ENCODE results near the gene PEX14. TPM values are rescaled to one million over a fixed set of nuclear protein-coding genes. Genes with fewer than 3 reads are reported as not detected.
A peak's percentile ranks its signal among the peaks of the same experiment; 100 is the strongest.

Gene PEX14
- total RNA-seq, 1 experiment from 2014 or later, result 27.3 TPM

GRCh38 chr1:10644307-10645128 lies 169.8 kb downstream of the PEX14 start:
- TF ChIP-seq ZNF138 (CRISPR knock-in tag; conservative IDR thresholded peaks at IDR 0.05), result no peak
- no peak for TF ChIP-seq CDX4 (CRISPR knock-in tag; IDR thresholded peaks at IDR 0.05; ENCODE audit: borderline replicate concordance)
- TF ChIP-seq NFYB (CRISPR knock-in tag; conservative IDR thresholded peaks at IDR 0.05; ENCODE audit: low read depth), result no peak
- no peak for TF ChIP-seq CTCF (IDR thresholded peaks at IDR 0.05)
- no peak for TF ChIP-seq NR3C1 (CRISPR knock-in tag; conservative IDR thresholded peaks at IDR 0.05; ENCODE audit: low read depth)
- TF ChIP-seq ZBTB43 (CRISPR knock-in tag; IDR thresholded peaks at IDR 0.05), result no peak
- TF ChIP-seq ZNF219 (CRISPR knock-in tag; IDR thresholded peaks at IDR 0.05; ENCODE audit: borderline replicate concordance), result no peak
- TF ChIP-seq AFF4 (CRISPR knock-in tag; IDR thresholded peaks at IDR 0.05; ENCODE audit: borderline replicate concordance), result no peak
- no peak for TF ChIP-seq FOXJ3 (CRISPR knock-in tag; IDR thresholded peaks at IDR 0.05; ENCODE audit: borderline replicate concordance)
- TF ChIP-seq GABPB1 (CRISPR knock-in tag; IDR thresholded peaks at IDR 0.05), result no peak
- Mint-ChIP-seq H3K27me3 (ENCODE audit: low read depth) (peaks cover 18% of the 10 kb centered on the region), H3K27ac (no peak overlapping the region), H3K4me3 (no peak overlapping the region), H3K9me3 (no peaks in the 10 kb centered on the region), H3K4me1 (peaks cover 4% of the 10 kb centered on the region; the same call in 1 of the 2 replicates), H3K36me3 (no peaks in the 10 kb centered on the region)
- DNase-seq (ENCODE audit: low spot score), result no peak
- ATAC-seq, result no peak
- ChIA-PET CTCF (interaction anchor here (0.6 to 1.9 kb wide), 3 partner anchors 9 to 39 kb away, joined by 3 to 5 read pairs (median 4); no protein-coding TSS in a partner anchor), POLR2A (no interaction called here)

- no peak overlapping the region for H3K4me3 Mint-ChIP-seq
- DNase-seq (ENCODE audit: low spot score), result no peak
- CTCF ChIA-PET, result interaction anchor here (0.6 to 1.9 kb wide), 2 partner anchors 11 to 45 kb away, joined by 3 to 4 read pairs; no protein-coding TSS in a partner anchor
- H3K27ac Mint-ChIP-seq, result peak overlapping the region; percentile 16; the same call in 1 of the 2 replicates
- TF ChIP-seq ZNF423 (CRISPR knock-in tag; IDR thresholded peaks at IDR 0.05) (peak; percentile 36; the same call in 1 of the 2 replicates), CBFB (CRISPR knock-in tag; IDR thresholded peaks at IDR 0.05; ENCODE audit: low read depth) (no peak), HMGA2 (CRISPR knock-in tag; IDR thresholded peaks at IDR 0.05) (no peak), EMX1 (CRISPR knock-in tag; IDR thresholded peaks at IDR 0.05) (no peak), SOX15 (CRISPR knock-in tag; IDR thresholded peaks at IDR 0.05) (no peak), E2F4 (CRISPR knock-in tag; IDR thresholded peaks at IDR 0.05; ENCODE audit: borderline replicate concordance, low read depth) (no peak), NFATC4 (CRISPR knock-in tag; IDR thresholded peaks at IDR 0.05) (no peak), CDX4 (CRISPR knock-in tag; IDR thresholded peaks at IDR 0.05; ENCODE audit: borderline replicate concordance) (no peak)
- H3K4me1 Mint-ChIP-seq, result peaks cover 2% of the 10 kb centered on the region; the same call in 1 of the 2 replicates
- ATAC-seq, result no peak
- H3K27me3 Mint-ChIP-seq (ENCODE audit: low read depth), result peaks cover 19% of the 10 kb centered on the region
- H3K9me3 Mint-ChIP-seq, result no peaks in the 10 kb centered on the region
- POLR2A ChIA-PET, result no interaction called here
- H3K36me3 Mint-ChIP-seq, result no peaks in the 10 kb centered on the region
These were observed 171.7 kb downstream of the PEX14 start for GRCh38 chr1:10646347-10646861.

Measured in WTC11 (cell line).